Endothelial cell of umbilical vein (primary cell): Measurements from ENCODE around the gene KCNF1.

Source experiments
- EZH2 ChIP-seq: IDR thresholded peaks from 2 replicates; pipeline ENCODE4 v1.6.1; 2012; ENCODE audit warnings: borderline replicate concordance, low read depth, mild to moderate bottlenecking, moderate library complexity, low read length, inconsistent platforms; ENCODE audit not compliant: severe bottlenecking
- TF ChIP-seq, protein P1 (sequence below), 2 donors: IDR thresholded peaks; 1 replicate in 1 of 2; 2 replicates in 1 of 2; pipeline ENCODE4 v1.5.1; 2011; ENCODE audit warnings: low read length in 2 of 2, mild to moderate bottlenecking in 2 of 2, moderate library complexity in 2 of 2, control low read depth in 1 of 2, inconsistent platforms in 1 of 2, low read depth in 1 of 2; ENCODE audit not compliant: insufficient read depth in 1 of 2; ENCODE audit errors: extremely low read depth in 1 of 2

DNA sequence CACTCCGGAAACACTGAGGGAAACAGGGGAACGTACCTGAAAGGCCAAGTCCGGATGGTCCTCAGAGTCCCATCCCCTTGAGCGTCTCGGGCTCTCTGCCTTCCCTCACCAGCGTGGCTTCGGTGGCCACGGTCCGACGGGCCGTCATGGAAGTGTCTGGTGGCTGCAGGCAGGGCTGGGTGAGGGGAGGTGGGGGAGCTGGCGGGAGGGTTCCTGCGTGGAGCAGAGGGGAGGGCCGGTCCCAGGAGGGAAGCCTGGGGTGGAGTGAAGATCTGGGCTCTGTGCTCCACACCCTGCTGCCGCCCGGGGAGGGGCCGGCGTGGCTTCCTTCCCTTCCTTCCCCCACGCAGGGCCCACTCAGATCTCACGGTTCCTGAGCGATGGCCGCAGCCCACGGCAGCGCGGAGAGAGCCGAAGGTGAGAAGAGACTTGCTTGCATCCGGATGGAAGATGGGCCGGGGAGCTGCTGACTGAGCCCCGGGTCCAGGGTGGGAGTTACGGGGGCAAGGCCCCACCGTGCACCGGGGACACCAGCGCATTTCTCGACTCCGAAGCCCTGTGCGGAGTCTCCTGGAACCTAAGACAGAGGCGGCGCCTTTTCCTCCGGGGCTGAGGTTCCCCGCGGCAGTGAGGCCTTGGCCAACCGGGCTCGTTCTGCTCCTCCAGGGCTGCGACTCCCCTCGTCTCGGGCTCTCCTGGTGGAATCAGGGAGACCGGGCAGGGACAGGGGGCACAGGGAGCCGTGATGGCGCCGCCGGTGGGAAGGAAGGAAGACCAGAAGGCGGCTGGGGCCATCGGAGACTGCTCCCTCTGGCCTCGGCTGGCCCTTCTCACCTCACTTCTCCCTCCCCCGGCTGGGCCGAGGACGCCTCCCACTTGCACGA, 49.1 kb downstream of the KCNF1 start:
- TF ChIP-seq, protein P1, sequence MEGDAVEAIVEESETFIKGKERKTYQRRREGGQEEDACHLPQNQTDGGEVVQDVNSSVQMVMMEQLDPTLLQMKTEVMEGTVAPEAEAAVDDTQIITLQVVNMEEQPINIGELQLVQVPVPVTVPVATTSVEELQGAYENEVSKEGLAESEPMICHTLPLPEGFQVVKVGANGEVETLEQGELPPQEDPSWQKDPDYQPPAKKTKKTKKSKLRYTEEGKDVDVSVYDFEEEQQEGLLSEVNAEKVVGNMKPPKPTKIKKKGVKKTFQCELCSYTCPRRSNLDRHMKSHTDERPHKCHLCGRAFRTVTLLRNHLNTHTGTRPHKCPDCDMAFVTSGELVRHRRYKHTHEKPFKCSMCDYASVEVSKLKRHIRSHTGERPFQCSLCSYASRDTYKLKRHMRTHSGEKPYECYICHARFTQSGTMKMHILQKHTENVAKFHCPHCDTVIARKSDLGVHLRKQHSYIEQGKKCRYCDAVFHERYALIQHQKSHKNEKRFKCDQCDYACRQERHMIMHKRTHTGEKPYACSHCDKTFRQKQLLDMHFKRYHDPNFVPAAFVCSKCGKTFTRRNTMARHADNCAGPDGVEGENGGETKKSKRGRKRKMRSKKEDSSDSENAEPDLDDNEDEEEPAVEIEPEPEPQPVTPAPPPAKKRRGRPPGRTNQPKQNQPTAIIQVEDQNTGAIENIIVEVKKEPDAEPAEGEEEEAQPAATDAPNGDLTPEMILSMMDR (IDR thresholded peaks at IDR 0.05; ENCODE audit: extremely low read depth in 1 of 2, insufficient read depth in 1 of 2, low read depth in 1 of 2, low read length in 2 of 2): no peak
- no peak for TF ChIP-seq EZH2
